CD14-positive monocyte (primary cell): ENCODE data around the gene OR51B4. TPM values are rescaled to one million over a fixed set of nuclear protein-coding genes. Genes with fewer than 3 reads are reported as not detected.

Source experiments
- DNase-seq, 3 donors: peaks; one replicate each; pipeline ENCODE4 v3.0.0-alpha.2; 2011 to 2022
- H2AFZ ChIP-seq: 2 replicates; pipeline ENCODE4 v1.6.0; 2012; ENCODE audit warnings: mild to moderate bottlenecking, low read depth, low read length, inconsistent platforms; ENCODE audit not compliant: insufficient read depth, poor library complexity, severe bottlenecking
- H3K27ac ChIP-seq, 2 donors: 1 replicate in 1 of 2; 2 replicates in 1 of 2; pipeline ENCODE4 v1.5.1; 2012 to 2013; ENCODE audit warnings: low read length in 2 of 2, control low read depth in 1 of 2, inconsistent platforms in 1 of 2, low read depth in 1 of 2, mild to moderate bottlenecking in 1 of 2
- H3K27me3 ChIP-seq, 2 donors: one replicate each; pipeline versions ENCODE4 v1.6.0 to v1.6.1; 2011 to 2013; ENCODE audit warnings: low read length in 2 of 2; ENCODE audit not compliant: control insufficient read depth in 2 of 2, insufficient read depth in 2 of 2
- H3K36me3 ChIP-seq, 2 donors: replicated peaks in 1 of 2; 1 replicate in 1 of 2; 2 replicates in 1 of 2; pipeline versions ENCODE4 v1.5.1 to v1.6.1; 2012 to 2013; ENCODE audit warnings: low read length in 2 of 2, control low read depth in 1 of 2, inconsistent platforms in 1 of 2, mild to moderate bottlenecking in 1 of 2; ENCODE audit not compliant: insufficient read depth in 2 of 2, control insufficient read depth in 1 of 2
- H3K4me1 ChIP-seq, 2 donors: 1 replicate in 1 of 2; 2 replicates in 1 of 2; pipeline versions ENCODE4 v1.5.1 to v1.6.1; 2012 to 2013; ENCODE audit warnings: low read length in 2 of 2, control low read depth in 1 of 2, inconsistent platforms in 1 of 2, mild to moderate bottlenecking in 1 of 2, moderate library complexity in 1 of 2; ENCODE audit not compliant: insufficient read depth in 2 of 2, control insufficient read depth in 1 of 2
- H3K4me2 ChIP-seq: replicated peaks from 2 replicates; pipeline ENCODE3; 2012; ENCODE audit warnings: low read length, moderate library complexity, mild to moderate bottlenecking; ENCODE audit not compliant: poor library complexity, severe bottlenecking; ENCODE audit errors: extremely low read depth
- H3K4me3 ChIP-seq, 3 experiments: fragments of 200-600 bp in 1 of 3; sonication (generic) in 1 of 3; replicated peaks in 1 of 3; 1 replicate in 2 of 3; 2 replicates in 1 of 3; pipeline ENCODE4 v1.5.1; 2011 to 2013; ENCODE audit warnings: low read length in 3 of 3, mild to moderate bottlenecking in 3 of 3, control low read depth in 2 of 3, low read depth in 2 of 3, inconsistent platforms in 1 of 3, moderate library complexity in 1 of 3
- H3K79me2 ChIP-seq: 2 replicates; pipeline ENCODE4 v1.6.0; 2012; ENCODE audit warnings: mild to moderate bottlenecking, control low read depth, inconsistent platforms, low read length, moderate library complexity; ENCODE audit not compliant: insufficient read depth
- H3K9ac ChIP-seq: 2 replicates; pipeline ENCODE4 v1.6.0; 2017; ENCODE audit warnings: low read length, mild to moderate bottlenecking; ENCODE audit not compliant: insufficient read depth, poor library complexity, severe bottlenecking
- H3K9me3 ChIP-seq, 2 donors: replicated peaks in 1 of 2; 1 replicate in 1 of 2; 2 replicates in 1 of 2; pipeline versions ENCODE4 v1.5.1 to v1.6.1; 2012 to 2013; ENCODE audit warnings: low read length in 2 of 2, control low read depth in 1 of 2; ENCODE audit not compliant: control insufficient read depth in 1 of 2, insufficient read depth in 1 of 2
- H4K20me1 ChIP-seq: 2 replicates; pipeline ENCODE4 v1.6.0; 2012; ENCODE audit warnings: mild to moderate bottlenecking, low read length, control low read depth, moderate library complexity; ENCODE audit not compliant: insufficient read depth
- H3K27ac Mint-ChIP-seq, 7 donors: one replicate each; pipeline ENCODE4 v1.8.0; 2020; ENCODE audit warnings: mild to moderate bottlenecking in 7 of 7, mixed read lengths in 7 of 7, moderate library complexity in 6 of 7, inconsistent platforms in 2 of 7
- H3K27me3 Mint-ChIP-seq, 3 donors: one replicate each; pipeline ENCODE4 v1.8.0; 2021 to 2022; ENCODE audit warnings: low read depth in 3 of 3, mild to moderate bottlenecking in 3 of 3, mixed read lengths in 3 of 3, moderate library complexity in 3 of 3, inconsistent platforms in 1 of 3
- H3K36me3 Mint-ChIP-seq, 2 donors: one replicate each; pipeline ENCODE4 v1.8.0; 2020; ENCODE audit warnings: mixed read lengths in 2 of 2, inconsistent platforms in 1 of 2, mild to moderate bottlenecking in 1 of 2
- H3K4me1 Mint-ChIP-seq: one replicate; pipeline ENCODE4 v1.8.0; 2020; ENCODE audit warnings: mild to moderate bottlenecking, mixed read lengths
- H3K4me3 Mint-ChIP-seq, 2 donors: one replicate each; pipeline ENCODE4 v1.8.0; 2020; ENCODE audit warnings: mild to moderate bottlenecking in 2 of 2, mixed read lengths in 2 of 2, moderate library complexity in 1 of 2
- H3K9me3 Mint-ChIP-seq, 7 donors: one replicate each; pipeline ENCODE4 v1.8.0; 2020 to 2022; ENCODE audit warnings: mixed read lengths in 7 of 7, mild to moderate bottlenecking in 6 of 7, moderate library complexity in 6 of 7, inconsistent platforms in 2 of 7
- CTCF ChIP-seq: fragments of 200-600 bp; IDR thresholded peaks from one replicate; pipeline ENCODE4 v1.8.0; 2022; ENCODE audit warnings: antibody characterized with exemption, mild to moderate bottlenecking
- WGBS: methylation state at CpG from one replicate; pipeline ENCODE4 v1.1.5; 2013; ENCODE audit warnings: missing lambda C conversion rate; ENCODE audit not compliant: insufficient coverage; 5-methylcytosine and 5-hydroxymethylcytosine counted together
- intact Hi-C, 2 donors: fragments of 100-400 bp; cut with micrococcal nuclease; formaldehyde crosslinking; loops; one replicate each; pipeline versions ENCODE4 v1.15.0 to v1.15.1; 2023
- polyA plus RNA-seq, 3 donors: library from polyadenylated mRNA; depleted of rRNA in 1 of 3; unstranded in 2 of 3; stranded (reverse) in 1 of 3; fragments of 300-500 nt in 2 of 3; fragments of >200 nt in 1 of 3; fragmentation: Illumina TruSeq in 2 of 3; gene quantifications; 1 replicate in 2 of 3; 2 replicates in 1 of 3; pipeline ENCODE4 v1.2.3, GENCODE V29; 2012 to 2021

OR51B4 gene
- polyA plus RNA-seq, 3 donors = not detected

- no peak overlapping the region for H3K4me3 ChIP-seq
- Mint-ChIP-seq H3K27ac (no peak overlapping the region), H3K9me3 (peaks cover 0 to 6% (median 2%) of the 10 kb centered on the region in 7 donors), H3K27me3 (peaks cover 0 to under 1% (median 0%) of the 10 kb centered on the region in 3 donors), H3K36me3 (no peaks in the 10 kb centered on the region), H3K4me3 (no peak overlapping the region), H3K4me1 (no peaks in the 10 kb centered on the region)
- H3K79me2 ChIP-seq = no peaks in the 10 kb centered on the region
- H4K20me1 ChIP-seq = no peaks in the 10 kb centered on the region
- no peaks in the 10 kb centered on the region for H3K36me3 ChIP-seq
- intact Hi-C loops = no loop called here
- no peaks in the 10 kb centered on the region for H3K27me3 ChIP-seq
- no peak for DNase-seq
- no peaks in the 10 kb centered on the region for H3K9me3 ChIP-seq
- H2AFZ ChIP-seq = no peak overlapping the region
- no CpG with 5 or more reads among the region's 1 CpG for WGBS
- H3K27ac ChIP-seq = no peak overlapping the region
- no peak for TF ChIP-seq CTCF
- H3K4me2 ChIP-seq = no peak overlapping the region
- no peaks in the 10 kb centered on the region for H3K4me1 ChIP-seq
- H3K9ac ChIP-seq = no peak overlapping the region
These were observed 8.7 kb upstream of the OR51B4 start for GRCh38 chr11:5310423-5310822.

- no peaks in the 10 kb centered on the region for H3K9me3 ChIP-seq
- H3K27me3 Mint-ChIP-seq = peaks cover 0 to 2% (median 0%) of the 10 kb centered on the region in 3 donors
These were observed 5.7 kb upstream of the OR51B4 start for GRCh38 chr11:5307256-5308019.

More at GRCh38 chr11:5307256-5308019, 5.7 kb upstream of the OR51B4 start:
- H3K4me2 ChIP-seq = no peak overlapping the region
- TF ChIP-seq CTCF = no peak
- Mint-ChIP-seq H3K4me3 (no peak overlapping the region), H3K27ac (no peak overlapping the region), H3K9me3 (peaks cover 0 to 10% (median 4%) of the 10 kb centered on the region in 7 donors), H3K36me3 (no peaks in the 10 kb centered on the region), H3K4me1 (no peaks in the 10 kb centered on the region)
- H3K79me2 ChIP-seq = no peaks in the 10 kb centered on the region
- DNase-seq = no peak
- H3K27ac ChIP-seq = no peak overlapping the region
- WGBS = no CpG with 5 or more reads among the region's 2 CpGs
- H4K20me1 ChIP-seq = no peaks in the 10 kb centered on the region
- H3K27me3 ChIP-seq = no peaks in the 10 kb centered on the region
- no peaks in the 10 kb centered on the region for H3K36me3 ChIP-seq
- no peak overlapping the region for H3K9ac ChIP-seq
- intact Hi-C loops = no loop called here
- no peak overlapping the region for H2AFZ ChIP-seq
- H3K4me3 ChIP-seq = no peak overlapping the region
- H3K4me1 ChIP-seq = no peaks in the 10 kb centered on the region
